Hindlimb muscle (tissue), 1 donor: ENCODE results near the gene NTN5. TPM values are rescaled to one million over a fixed set of nuclear protein-coding genes. Genes with fewer than 3 reads are reported as not detected.
"Not testable (repeated sequence)": the region's sequence is repeated elsewhere in the genome, so short reads cannot be mapped to it uniquely, and the experiment has no call there.

Experiments
- DNase-seq: peaks from one replicate; pipeline ENCODE4 v3.0.0-alpha.2; 2013
- polyA plus RNA-seq: library from polyadenylated mRNA; unstranded; fragments of 120-200 nt; gene quantifications from one replicate; pipeline ENCODE4 v1.2.1, GENCODE V29; 2013; ENCODE audit not compliant: insufficient read length

NTN5 gene
- polyA plus RNA-seq, 1 donor, result 0.72 TPM

- no peak for DNase-seq
These were observed 2.7 kb downstream of the NTN5 start for GRCh38 chr19:48669903-48670668.

GRCh38 chr19:48668761-48669160 is 4.1 kb downstream of the NTN5 start:
- no peak for DNase-seq

- no peak for DNase-seq
These were observed 4.5 kb downstream of the NTN5 start for GRCh38 chr19:48668332-48668731.

GRCh38 chr19:48665786-48666185 is 7.0 kb downstream of the NTN5 start:
- no peak for DNase-seq

GRCh38 chr19:48664476-48664875 is 8.3 kb downstream of the NTN5 start:
- DNase-seq, result no peak

- DNase-seq, result no peak
These were observed 9.2 kb downstream of the NTN5 start for GRCh38 chr19:48663667-48664066.

- DNase-seq, result no peak
These were observed 11.1 kb downstream of the NTN5 start for GRCh38 chr19:48661711-48662090.

- DNase-seq, result peak; percentile 80
These were observed 11.7 kb downstream of the NTN5 start for GRCh38 chr19:48660852-48661710.

- no peak for DNase-seq
These were observed 13.0 kb downstream of the NTN5 start for GRCh38 chr19:48659768-48660167.

- DNase-seq, result no peak
These were observed 14.3 kb downstream of the NTN5 start for GRCh38 chr19:48658483-48658882.

GRCh38 chr19:48657828-48658227 is 15.0 kb downstream of the NTN5 start:
- DNase-seq, result not testable (repeated sequence)

GRCh38 chr19:48656840-48657474 is 15.9 kb downstream of the NTN5 start:
- no peak for DNase-seq

GRCh38 chr19:48654299-48655059 is 18.3 kb downstream of the NTN5 start:
- DNase-seq, result no peak

GRCh38 chr19:48651683-48652048 is 21.2 kb downstream of the NTN5 start:
- no peak for DNase-seq

GRCh38 chr19:48650974-48651682 is 21.7 kb downstream of the NTN5 start:
- DNase-seq, result no peak

GRCh38 chr19:48648134-48648533 is 24.7 kb downstream of the NTN5 start:
- DNase-seq, result no peak

GRCh38 chr19:48646722-48647216 is 26.0 kb downstream of the NTN5 start:
- DNase-seq, result no peak

GRCh38 chr19:48646001-48646721 is 26.7 kb downstream of the NTN5 start, which contains the start of gene CA11:
Gene CA11 (minus strand): TSS chr19:48646187. CDS start chr19:48645632, 555 bp downstream.
- peak; percentile 93 for DNase-seq

- DNase-seq, result no peak
These were observed 27.2 kb downstream of the NTN5 start for GRCh38 chr19:48645620-48646000.

- DNase-seq, result peak; percentile 83
These were observed 27.8 kb downstream of the NTN5 start for GRCh38 chr19:48644839-48645619.
